Tibial nerve (tissue), 4 donors: ENCODE data around the gene LEP.

Experiments
- CTCF ChIP-seq, 5 experiments: fragments of 200-600 bp in 3 of 5; fragments of 450-650 bp in 2 of 5; sonication (generic) in 3 of 5; IDR thresholded peaks; one replicate each; pipeline ENCODE4 v1.5.1; 2016 to 2019; ENCODE audit warnings: antibody characterized with exemption in 5 of 5, mild to moderate bottlenecking in 3 of 5, moderate library complexity in 2 of 5
- EP300 ChIP-seq, 2 donors: sonication (generic); formaldehyde crosslinking; IDR thresholded peaks; one replicate each; pipeline ENCODE4 v1.6.1; 2017; ENCODE audit warnings: antibody characterized with exemption in 2 of 2, mild to moderate bottlenecking in 1 of 2
- POLR2A ChIP-seq, 2 donors: fragments of 450-650 bp; IDR thresholded peaks; one replicate each; pipeline ENCODE4 v1.6.1; 2017; ENCODE audit warnings: antibody characterized with exemption in 2 of 2, mild to moderate bottlenecking in 2 of 2, moderate library complexity in 2 of 2

- TF ChIP-seq POLR2A (IDR thresholded peaks at IDR 0.05) (no peak), CTCF (IDR thresholded peaks at IDR 0.05) (no peak), EP300 (IDR thresholded peaks at IDR 0.05) (no peak)
Measured at GRCh38 chr7:128201067-128201689, 39.9 kb upstream of the LEP start.
